Suprapubic skin (tissue), 4 donors: ENCODE data around the gene CLDN12.

ENCODE experiments used
- CTCF ChIP-seq, 2 donors: fragments of 200-600 bp in 1 of 2; fragments of 450-650 bp in 1 of 2; sonication (generic) in 1 of 2; IDR thresholded peaks; one replicate each; pipeline ENCODE4 v1.5.1; 2016 to 2019; ENCODE audit warnings: antibody characterized with exemption in 2 of 2, mild to moderate bottlenecking in 1 of 2, moderate library complexity in 1 of 2
- EP300 ChIP-seq: sonication (generic); formaldehyde crosslinking; IDR thresholded peaks from one replicate; pipeline ENCODE4 v1.6.1; 2017; ENCODE audit warnings: antibody characterized with exemption
- POLR2A ChIP-seq, 2 donors: fragments of 450-650 bp; IDR thresholded peaks; one replicate each; pipeline ENCODE4 v1.6.1; 2017; ENCODE audit warnings: antibody characterized with exemption in 2 of 2, mild to moderate bottlenecking in 2 of 2, moderate library complexity in 2 of 2
- POLR2AphosphoS5 ChIP-seq, 3 donors: sonication (generic); formaldehyde crosslinking; IDR thresholded peaks; one replicate each; pipeline ENCODE4 v1.6.1; 2017; ENCODE audit warnings: antibody characterized with exemption in 3 of 3

- TF ChIP-seq CTCF (IDR thresholded peaks at IDR 0.05) (no peak), POLR2A (IDR thresholded peaks at IDR 0.05) (no peak), POLR2AphosphoS5 (IDR thresholded peaks at IDR 0.05) (no peak), EP300 (no peak)
Observed at GRCh38 chr7:90430614-90431460, 27.6 kb downstream of the CLDN12 start.
